Measurements from ENCODE around the gene LRRTM4.

GRCh38 chr2:77018219-77018618 is 504.0 kb downstream of the LRRTM4 start:
- TF ChIP-seq CTCF (IDR thresholded peaks at IDR 0.05) (no peak), POLR2A (IDR thresholded peaks at IDR 0.05) (no peak)

Data from uterus (tissue), 2 donors.